Fibroblast of lung (primary cell): Measurements from ENCODE around the gene PNLDC1. TPM values are rescaled to one million over a fixed set of nuclear protein-coding genes. Genes with fewer than 3 reads are reported as not detected.

ENCODE experiments used
- DNase-seq, 2 donors: peaks; one replicate each; pipeline versions ENCODE4 v3.0.0 to v3.0.0-alpha.2; 2010; ENCODE audit warnings: low read depth in 2 of 2
- H2AFZ ChIP-seq: 2 replicates; pipeline ENCODE4 v1.5.1; 2012; ENCODE audit warnings: low read length, control low read depth, inconsistent platforms
- H3K27ac ChIP-seq: 2 replicates; pipeline ENCODE4 v1.5.1; 2011; ENCODE audit warnings: low read length, control low read depth; ENCODE audit not compliant: insufficient read depth
- H3K27me3 ChIP-seq: 2 replicates; pipeline ENCODE4 v1.5.1; 2011; ENCODE audit warnings: mild to moderate bottlenecking, low read length; ENCODE audit not compliant: control insufficient read depth, insufficient read depth
- H3K36me3 ChIP-seq: 2 replicates; pipeline ENCODE4 v1.5.1; 2011; ENCODE audit warnings: low read length; ENCODE audit not compliant: control insufficient read depth, insufficient read depth
- H3K4me1 ChIP-seq: 2 replicates; pipeline ENCODE4 v1.5.1; 2011; ENCODE audit warnings: low read length; ENCODE audit not compliant: control insufficient read depth, insufficient read depth; ENCODE audit errors: extremely low read depth
- H3K4me2 ChIP-seq: 2 replicates; pipeline ENCODE4 v1.5.1; 2011; ENCODE audit warnings: low read length, control low read depth; ENCODE audit not compliant: insufficient read depth; ENCODE audit errors: extremely low read depth
- H3K4me3 ChIP-seq, 4 experiments: fragments of 200-600 bp in 1 of 4; sonication (generic) in 1 of 4; replicated peaks in 1 of 4; 2 replicates each; pipeline ENCODE4 v1.5.1; 2011 to 2016; ENCODE audit warnings: low read length in 4 of 4, low read depth in 3 of 4, mild to moderate bottlenecking in 3 of 4, control low read depth in 2 of 4, inconsistent platforms in 1 of 4, mixed read lengths in 1 of 4; ENCODE audit not compliant: insufficient read depth in 1 of 4; ENCODE audit errors: control extremely low read depth in 1 of 4
- H3K79me2 ChIP-seq: 2 replicates; pipeline ENCODE4 v1.5.1; 2012; ENCODE audit warnings: mild to moderate bottlenecking, low read length, inconsistent platforms; ENCODE audit not compliant: control insufficient read depth, insufficient read depth
- H3K9ac ChIP-seq: 2 replicates; pipeline ENCODE4 v1.5.1; 2011; ENCODE audit warnings: mild to moderate bottlenecking, low read length, control low read depth; ENCODE audit not compliant: insufficient read depth
- H3K9me3 ChIP-seq: 2 replicates; pipeline ENCODE4 v1.5.1; 2012; ENCODE audit warnings: low read depth, low read length; ENCODE audit not compliant: control insufficient read depth, insufficient read depth
- H4K20me1 ChIP-seq: 2 replicates; pipeline ENCODE4 v1.5.1; 2011; ENCODE audit warnings: low read length; ENCODE audit not compliant: control insufficient read depth, insufficient read depth; ENCODE audit errors: extremely low read depth
- EZH2 ChIP-seq: IDR thresholded peaks from 2 replicates; pipeline ENCODE4 v1.5.1; 2012; ENCODE audit warnings: low read length, control low read depth, mild to moderate bottlenecking; ENCODE audit errors: missing control alignments
- polyA plus RNA-seq, 2 donors: library from polyadenylated mRNA; depleted of rRNA in 1 of 2; stranded (reverse) in 1 of 2; unstranded in 1 of 2; fragments of >200 nt; gene quantifications; 2 replicates each; pipeline ENCODE4 v1.2.1, GENCODE V29; 2011 to 2012; ENCODE audit warnings: missing spikeins in 1 of 2
- total RNA-seq: library from RNA; depleted of rRNA; stranded (reverse); fragments of >200 nt; gene quantifications from 2 replicates; pipeline ENCODE4 v1.2.1, GENCODE V29; 2014
- TF ChIP-seq, protein P1 (sequence below), 2 donors: IDR thresholded peaks in 1 of 2; conservative IDR thresholded peaks in 1 of 2; 1 replicate in 1 of 2; 2 replicates in 1 of 2; pipeline ENCODE4 v1.5.1; 2011 to 2012; ENCODE audit warnings: low read length in 2 of 2, control low read depth in 1 of 2, inconsistent platforms in 1 of 2, low read depth in 1 of 2, mild to moderate bottlenecking in 1 of 2

The PNLDC1 gene
- total and polyA plus RNA-seq, 2 donors (not counting 1 experiment from before 2014, with no cell fraction given), result not detected

DNA sequence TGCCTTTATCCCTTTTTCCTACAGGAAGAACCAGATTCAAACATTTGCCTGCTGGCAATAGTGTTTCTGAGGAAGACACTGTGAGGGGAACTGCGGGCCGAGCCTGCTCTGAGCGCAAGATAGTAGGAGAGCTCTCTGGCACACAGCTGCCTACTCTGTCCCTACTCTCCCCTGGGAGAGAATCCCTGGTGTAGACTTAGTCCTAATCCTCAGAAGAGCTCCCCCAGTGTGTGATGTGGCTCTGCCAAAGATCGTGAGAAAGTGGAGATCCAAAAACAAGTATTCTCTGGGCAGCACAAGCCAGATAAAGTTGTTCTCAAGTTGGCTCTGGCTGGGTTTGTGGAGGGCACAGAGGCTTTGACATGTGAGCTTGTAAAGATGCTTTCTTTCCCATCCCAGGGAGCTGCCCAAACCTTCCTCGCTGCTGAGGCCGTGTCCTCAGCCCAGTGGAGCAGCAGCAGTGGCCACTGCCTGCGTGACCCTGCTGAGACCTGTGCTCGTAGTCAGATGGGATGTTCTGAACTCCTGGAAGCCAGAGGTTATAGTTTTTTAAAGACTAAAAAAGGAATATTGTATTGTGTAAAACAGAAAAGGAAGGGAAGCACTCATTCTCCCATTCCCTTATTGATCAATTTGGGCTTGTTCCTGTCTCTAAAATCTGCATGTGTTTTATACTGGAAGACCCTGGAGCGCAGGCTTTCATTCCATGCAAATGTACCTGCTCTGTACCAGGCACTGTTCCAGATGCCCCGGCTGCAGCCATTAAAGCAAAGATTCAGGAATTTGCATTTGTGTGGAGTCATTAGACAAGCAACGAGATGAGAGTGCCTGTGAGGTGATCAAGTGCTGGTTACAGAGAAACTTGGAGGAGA, 30.7 kb downstream of the PNLDC1 start:
- Histone ChIP-seq H3K27ac (no peak overlapping the region), H3K27me3 (no peaks in the 10 kb centered on the region), H2AFZ (no peak overlapping the region), H4K20me1 (no peaks in the 10 kb centered on the region), H3K36me3 (no peaks in the 10 kb centered on the region), H3K4me2 (no peak overlapping the region), H3K9me3 (no peaks in the 10 kb centered on the region), H3K4me1 (no peaks in the 10 kb centered on the region), H3K4me3 (no peak overlapping the region), H3K79me2 (no peaks in the 10 kb centered on the region), H3K9ac (no peak overlapping the region)
- no peak for DNase-seq
- TF ChIP-seq EZH2, result no peak
- TF ChIP-seq, protein P1, sequence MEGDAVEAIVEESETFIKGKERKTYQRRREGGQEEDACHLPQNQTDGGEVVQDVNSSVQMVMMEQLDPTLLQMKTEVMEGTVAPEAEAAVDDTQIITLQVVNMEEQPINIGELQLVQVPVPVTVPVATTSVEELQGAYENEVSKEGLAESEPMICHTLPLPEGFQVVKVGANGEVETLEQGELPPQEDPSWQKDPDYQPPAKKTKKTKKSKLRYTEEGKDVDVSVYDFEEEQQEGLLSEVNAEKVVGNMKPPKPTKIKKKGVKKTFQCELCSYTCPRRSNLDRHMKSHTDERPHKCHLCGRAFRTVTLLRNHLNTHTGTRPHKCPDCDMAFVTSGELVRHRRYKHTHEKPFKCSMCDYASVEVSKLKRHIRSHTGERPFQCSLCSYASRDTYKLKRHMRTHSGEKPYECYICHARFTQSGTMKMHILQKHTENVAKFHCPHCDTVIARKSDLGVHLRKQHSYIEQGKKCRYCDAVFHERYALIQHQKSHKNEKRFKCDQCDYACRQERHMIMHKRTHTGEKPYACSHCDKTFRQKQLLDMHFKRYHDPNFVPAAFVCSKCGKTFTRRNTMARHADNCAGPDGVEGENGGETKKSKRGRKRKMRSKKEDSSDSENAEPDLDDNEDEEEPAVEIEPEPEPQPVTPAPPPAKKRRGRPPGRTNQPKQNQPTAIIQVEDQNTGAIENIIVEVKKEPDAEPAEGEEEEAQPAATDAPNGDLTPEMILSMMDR (conservative IDR thresholded peaks at IDR 0.05 in 1 of 2, IDR thresholded peaks at IDR 0.05 in 1 of 2; ENCODE audit: low read depth in 1 of 2, low read length in 2 of 2), result no peak

DNA sequence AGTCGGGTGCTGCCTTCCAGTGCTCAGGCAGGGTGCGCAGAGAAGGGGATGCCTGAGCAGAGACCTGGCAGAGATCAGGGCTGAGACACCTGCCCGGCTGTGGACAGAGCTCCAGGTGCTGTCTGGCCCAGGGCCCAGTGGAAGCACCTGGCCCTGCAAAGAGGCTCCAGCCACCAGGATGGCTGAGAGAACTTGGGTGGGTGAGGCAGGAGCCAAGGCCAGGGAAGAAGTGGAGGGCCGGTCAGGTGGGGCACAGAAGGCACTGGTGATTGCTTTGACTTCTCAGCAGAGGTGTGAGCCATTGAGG, 31.2 kb downstream of the PNLDC1 start:
- Histone ChIP-seq H3K79me2 (no peaks in the 10 kb centered on the region), H4K20me1 (no peaks in the 10 kb centered on the region), H3K9ac (no peak overlapping the region), H3K27ac (no peak overlapping the region), H3K4me3 (no peak overlapping the region), H3K36me3 (no peaks in the 10 kb centered on the region), H3K27me3 (no peaks in the 10 kb centered on the region), H3K4me1 (no peaks in the 10 kb centered on the region), H3K9me3 (no peaks in the 10 kb centered on the region), H3K4me2 (no peak overlapping the region), H2AFZ (no peak overlapping the region)
- no peak for DNase-seq
- TF ChIP-seq, protein P1 (conservative IDR thresholded peaks at IDR 0.05 in 1 of 2, IDR thresholded peaks at IDR 0.05 in 1 of 2; ENCODE audit: low read depth in 1 of 2, low read length in 2 of 2), result no peak
- no peak for TF ChIP-seq EZH2

DNA sequence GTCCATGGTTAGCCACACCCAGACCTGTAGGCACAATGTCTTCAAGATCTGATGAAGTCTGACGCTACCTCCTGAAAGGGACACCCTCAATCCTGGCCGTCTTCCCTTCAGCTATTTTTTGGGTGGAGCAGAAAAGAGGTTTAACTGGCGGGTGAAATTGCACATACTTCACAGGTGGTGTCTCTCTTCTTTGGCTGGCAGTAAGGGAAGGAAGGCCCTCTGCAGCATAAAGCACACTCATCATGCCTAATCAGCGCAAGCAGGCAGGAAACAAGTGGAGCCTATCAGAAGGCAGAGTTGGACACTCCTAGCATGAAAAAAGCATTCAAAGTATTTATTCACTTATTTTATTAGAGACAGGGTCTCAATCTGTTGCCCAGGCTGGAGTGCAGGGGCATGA, 32.9 kb downstream of the PNLDC1 start:
- Histone ChIP-seq H3K36me3 (no peaks in the 10 kb centered on the region), H3K27me3 (no peaks in the 10 kb centered on the region), H2AFZ (no peak overlapping the region), H4K20me1 (no peaks in the 10 kb centered on the region), H3K9me3 (no peaks in the 10 kb centered on the region), H3K79me2 (no peaks in the 10 kb centered on the region), H3K27ac (no peak overlapping the region), H3K4me1 (no peaks in the 10 kb centered on the region), H3K4me2 (no peak overlapping the region), H3K9ac (no peak overlapping the region), H3K4me3 (no peak overlapping the region)
- TF ChIP-seq, protein P1 (conservative IDR thresholded peaks at IDR 0.05 in 1 of 2, IDR thresholded peaks at IDR 0.05 in 1 of 2; ENCODE audit: low read depth in 1 of 2, low read length in 2 of 2), result no peak
- no peak for TF ChIP-seq EZH2
- no peak for DNase-seq
